Cardiac fibroblast (primary cell): Measurements from ENCODE around the gene COL18A1.
A peak's percentile ranks its signal among the peaks of the same experiment; 100 is the strongest.
"Not testable (repeated sequence)": the region's sequence is repeated elsewhere in the genome, so short reads cannot be mapped to it uniquely, and the experiment has no call there.

Experiments
- DNase-seq, 2 donors: peaks; one replicate each; pipeline versions ENCODE4 v3.0.0 to v3.0.0-alpha.2; 2010; ENCODE audit warnings: low read depth in 2 of 2
- H3K4me3 ChIP-seq, 2 donors: replicated peaks in 1 of 2; 1 replicate in 1 of 2; 2 replicates in 1 of 2; pipeline ENCODE4 v1.5.1; 2011; ENCODE audit warnings: low read depth in 2 of 2, low read length in 2 of 2, mild to moderate bottlenecking in 2 of 2, moderate library complexity in 1 of 2
- CTCF ChIP-seq: IDR thresholded peaks from one replicate; pipeline ENCODE4 v1.5.1; 2011; ENCODE audit warnings: low read depth, mild to moderate bottlenecking, low read length, inconsistent platforms

The COL18A1 gene

DNA sequence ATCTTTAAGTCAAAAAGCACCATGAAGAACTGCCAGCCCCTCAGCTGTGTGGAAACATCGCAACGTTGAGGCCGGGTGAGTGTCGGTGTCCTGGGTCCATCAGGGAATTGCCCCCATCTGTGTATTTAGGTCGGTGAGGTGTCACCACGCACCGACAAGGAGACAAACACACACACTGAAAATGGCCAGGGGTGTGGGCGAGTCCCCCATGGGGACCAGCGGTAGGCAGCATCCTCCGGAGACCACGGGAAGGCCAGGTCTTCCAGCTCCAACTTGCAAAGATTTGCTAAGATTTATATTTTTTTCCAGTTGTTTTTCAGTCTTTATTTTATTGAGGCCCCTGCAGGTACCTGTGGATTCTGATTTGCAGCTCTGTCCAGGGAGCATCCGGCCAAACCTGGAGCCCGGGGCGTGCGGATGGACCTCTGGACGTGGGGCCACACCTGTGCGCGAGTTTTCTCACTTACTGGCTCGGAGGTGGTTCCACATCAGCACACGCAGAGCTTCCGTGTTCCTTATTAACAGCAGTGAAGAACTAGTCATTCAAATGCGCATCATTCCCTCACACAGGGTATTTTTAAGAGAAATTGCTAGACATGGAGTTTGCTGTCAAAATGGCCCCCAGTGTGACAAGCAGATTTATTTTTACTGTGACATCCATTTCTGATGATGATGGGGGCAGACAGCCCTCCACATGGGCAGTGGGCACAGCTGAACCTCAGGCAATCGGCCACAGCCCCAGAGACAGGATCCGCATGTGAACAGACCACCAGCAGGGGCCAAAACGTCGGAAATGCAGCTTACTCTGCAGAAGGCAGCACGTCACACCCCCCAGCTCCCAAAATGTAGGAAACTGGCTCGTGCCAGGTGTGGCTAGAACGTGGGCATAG lies 154.5 kb downstream of the COL18A1 start:
- TF ChIP-seq CTCF, result no peak
- DNase-seq, result no peak
- H3K4me3 ChIP-seq, result no peak overlapping the region

DNA sequence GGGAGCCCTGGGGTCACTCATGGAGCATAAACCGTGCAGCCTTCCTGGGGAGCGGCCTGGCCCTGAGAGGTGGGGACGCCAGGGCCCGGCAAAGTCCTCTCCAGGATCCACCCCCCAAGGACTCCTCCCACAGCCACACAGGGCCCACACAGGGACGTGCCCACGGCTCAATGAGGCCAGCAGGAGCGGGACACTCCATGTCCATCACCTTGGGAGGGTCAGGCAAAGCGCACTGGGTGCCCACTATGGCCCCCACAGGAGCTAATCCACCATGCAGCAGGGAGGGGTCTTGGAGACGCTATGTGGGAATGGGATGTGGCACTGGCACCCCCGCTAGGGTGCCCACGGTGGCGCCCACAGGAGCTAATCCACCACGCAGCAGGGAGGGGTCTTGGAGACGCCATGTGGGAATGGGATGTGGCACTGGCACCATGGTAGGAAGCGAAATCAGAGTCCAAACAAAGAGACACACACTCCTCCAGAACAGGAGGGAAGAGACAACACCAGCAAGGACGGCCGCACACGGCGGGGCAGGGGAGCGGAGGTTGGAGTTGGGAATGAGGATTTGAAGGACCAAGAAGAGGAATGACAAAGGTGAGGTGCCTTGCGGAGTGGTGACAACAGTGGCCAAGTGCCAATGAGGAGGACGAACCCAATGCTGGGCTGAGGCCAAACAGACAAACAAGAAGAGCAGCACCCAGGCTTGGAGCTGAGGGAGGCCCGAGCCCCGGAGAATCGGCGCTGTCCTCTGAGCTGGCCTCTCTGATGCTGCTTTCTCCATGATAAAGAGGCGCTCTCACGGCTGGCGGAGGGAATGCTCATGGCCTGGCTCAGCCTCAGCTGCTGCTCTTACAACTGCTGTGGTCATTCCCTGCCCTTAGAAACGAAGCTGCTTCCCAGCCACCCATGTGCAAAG lies 155.4 kb downstream of the COL18A1 start:
- no peak overlapping the region for H3K4me3 ChIP-seq
- no peak for TF ChIP-seq CTCF
- no peak for DNase-seq

DNA sequence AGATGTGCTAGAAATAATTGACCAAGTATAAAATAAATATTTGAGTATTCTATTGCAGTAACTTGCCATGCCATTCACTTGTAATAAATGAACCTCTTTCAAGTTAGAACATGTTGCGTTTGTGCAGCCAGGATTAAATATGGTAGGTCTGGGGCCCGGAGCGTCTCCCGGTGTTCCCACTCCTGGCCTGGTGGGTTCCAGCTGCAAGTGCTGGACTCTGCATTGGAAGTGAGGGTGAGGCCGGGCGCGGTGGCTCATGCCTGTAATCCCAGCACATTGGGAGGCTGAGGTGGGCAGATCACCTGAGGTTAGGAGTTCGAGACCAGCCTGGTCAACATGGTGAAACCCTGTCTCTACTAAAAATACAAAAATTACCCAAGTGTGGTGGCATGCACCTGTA lies 156.3 kb downstream of the COL18A1 start:
- not testable (repeated sequence) for DNase-seq, H3K4me3 ChIP-seq

GRCh38 chr21:45562402-45562801 lies 157.4 kb downstream of the COL18A1 start:
- peak in 1 of 2 donors; percentile 5 for DNase-seq
- H3K4me3 ChIP-seq, result no peak overlapping the region
- TF ChIP-seq CTCF, result no peak

GRCh38 chr21:45562965-45563364 lies 158.0 kb downstream of the COL18A1 start:
- no peak for TF ChIP-seq CTCF
- no peak for DNase-seq
- no peak overlapping the region for H3K4me3 ChIP-seq
